ENCODE measurements around the gene RBM12. TPM values are rescaled to one million over a fixed set of nuclear protein-coding genes. Genes with fewer than 3 reads are reported as not detected.
A peak's percentile ranks its signal among the peaks of the same experiment; 100 is the strongest.
"Not testable (repeated sequence)": the region's sequence is repeated elsewhere in the genome, so short reads cannot be mapped to it uniquely, and the experiment has no call there.

RBM12 gene
- 52.0 and 59.2 TPM in 2 replicates for total RNA-seq (2014; rRNA removed; shearing (Covaris generic); ENCODE audit: low replicate concordance)

GRCh38 chr20:35664466-35665206, at the start of gene RBM12, which contains the start of gene CPNE1:
Gene RBM12 (minus strand): TSS chr20:35664900. CDS start chr20:35655322, 9,578 bp downstream.
Gene CPNE1 (minus strand): TSS chr20:35664900. CDS start chr20:35632923, 31,977 bp downstream.
- DNase-seq (ENCODE audit: low read depth): peak; percentile 95
- in situ Hi-C loops (cut with HindIII; ENCODE audit: low pct_unique_long_range_greater_than_20kb, low sequenced_read_pairs): no loop called here

- no peak for DNase-seq (ENCODE audit: low read depth)
- in situ Hi-C loops (cut with HindIII; ENCODE audit: low pct_unique_long_range_greater_than_20kb, low sequenced_read_pairs): no loop called here
These were observed 49.4 kb upstream of the RBM12 start for GRCh38 chr20:35714127-35714526.

GRCh38 chr20:35713120-35713519, 48.4 kb upstream of the RBM12 start:
- in situ Hi-C loops (cut with HindIII; ENCODE audit: low pct_unique_long_range_greater_than_20kb, low sequenced_read_pairs); DNase-seq (ENCODE audit: low read depth): not testable (repeated sequence)

- DNase-seq (ENCODE audit: low read depth): no peak
- in situ Hi-C loops (cut with HindIII; ENCODE audit: low pct_unique_long_range_greater_than_20kb, low sequenced_read_pairs): no loop called here
These were observed 47.0 kb upstream of the RBM12 start for GRCh38 chr20:35711588-35712209.

GRCh38 chr20:35710884-35711587, 46.3 kb upstream of the RBM12 start:
- no peak for DNase-seq (ENCODE audit: low read depth)
- in situ Hi-C loops (cut with HindIII; ENCODE audit: low pct_unique_long_range_greater_than_20kb, low sequenced_read_pairs): no loop called here

- in situ Hi-C loops (cut with HindIII; ENCODE audit: low pct_unique_long_range_greater_than_20kb, low sequenced_read_pairs): no loop called here
- DNase-seq (ENCODE audit: low read depth): no peak
These were observed 45.3 kb upstream of the RBM12 start for GRCh38 chr20:35710039-35710438.

- in situ Hi-C loops (cut with HindIII; ENCODE audit: low pct_unique_long_range_greater_than_20kb, low sequenced_read_pairs): no loop called here
- DNase-seq (ENCODE audit: low read depth): no peak
These were observed 44.6 kb upstream of the RBM12 start for GRCh38 chr20:35709259-35709658.

GRCh38 chr20:35708502-35708901, 43.8 kb upstream of the RBM12 start:
- in situ Hi-C loops (cut with HindIII; ENCODE audit: low pct_unique_long_range_greater_than_20kb, low sequenced_read_pairs): no loop called here
- DNase-seq (ENCODE audit: low read depth): no peak

GRCh38 chr20:35706591-35707529, 42.2 kb upstream of the RBM12 start:
- in situ Hi-C loops (cut with HindIII; ENCODE audit: low pct_unique_long_range_greater_than_20kb, low sequenced_read_pairs); DNase-seq (ENCODE audit: low read depth): not testable (repeated sequence)

GRCh38 chr20:35705894-35706293, 41.2 kb upstream of the RBM12 start:
- in situ Hi-C loops (cut with HindIII; ENCODE audit: low pct_unique_long_range_greater_than_20kb, low sequenced_read_pairs); DNase-seq (ENCODE audit: low read depth): not testable (repeated sequence)

GRCh38 chr20:35704514-35705261, 40.0 kb upstream of the RBM12 start:
- DNase-seq (ENCODE audit: low read depth): no peak
- in situ Hi-C loops (cut with HindIII; ENCODE audit: low pct_unique_long_range_greater_than_20kb, low sequenced_read_pairs): no loop called here

- DNase-seq (ENCODE audit: low read depth): no peak
- in situ Hi-C loops (cut with HindIII; ENCODE audit: low pct_unique_long_range_greater_than_20kb, low sequenced_read_pairs): no loop called here
These were observed 38.4 kb upstream of the RBM12 start for GRCh38 chr20:35702824-35703695.

GRCh38 chr20:35702051-35702823, 37.5 kb upstream of the RBM12 start:
- DNase-seq (ENCODE audit: low read depth): no peak

GRCh38 chr20:35700625-35701148, 36.0 kb upstream of the RBM12 start:
- in situ Hi-C loops (cut with HindIII; ENCODE audit: low pct_unique_long_range_greater_than_20kb, low sequenced_read_pairs): no loop called here
- no peak for DNase-seq (ENCODE audit: low read depth)

More at GRCh38 chr20:35702051-35702823, 37.5 kb upstream of the RBM12 start:
- in situ Hi-C loops (cut with HindIII; ENCODE audit: low pct_unique_long_range_greater_than_20kb, low sequenced_read_pairs): no loop called here

- in situ Hi-C loops (cut with HindIII; ENCODE audit: low pct_unique_long_range_greater_than_20kb, low sequenced_read_pairs): no loop called here
- DNase-seq (ENCODE audit: low read depth): no peak
These were observed 35.4 kb upstream of the RBM12 start for GRCh38 chr20:35699957-35700624.

All from Caki2 (cell line).